K562 (cell line): ENCODE measurements around the gene PUSL1. TPM values are rescaled to one million over a fixed set of nuclear protein-coding genes. Genes with fewer than 3 reads are reported as not detected.

ENCODE experiments used
- ESRRB ChIP-seq: fragments of 250-450 bp; sonication (Bioruptor Pico); IDR thresholded peaks from 2 replicates; pipeline ENCODE4 v1.5.0; 2020; ENCODE audit warnings: mild to moderate bottlenecking, moderate library complexity, borderline replicate concordance
- ID3 ChIP-seq, 2 experiments: fragments of 250-450 bp in 1 of 2; fragments of 450-650 bp in 1 of 2; sonication (Bioruptor Pico) in 1 of 2; IDR thresholded peaks; 2 replicates each; pipeline versions ENCODE4 v1.6.1 to v1.8.0; 2016 to 2021; ENCODE audit warnings: mild to moderate bottlenecking in 2 of 2, moderate library complexity in 2 of 2, missing compliant biosample characterization in 1 of 2, missing genetic modification characterization in 1 of 2
- NFIX ChIP-seq: fragments of 250-450 bp; sonication (Bioruptor Pico); IDR thresholded peaks from 2 replicates; pipeline ENCODE4 v1.4.0; 2020; ENCODE audit warnings: low read depth, mild to moderate bottlenecking, moderate library complexity
- NR1H2 ChIP-seq: sonication (generic); formaldehyde crosslinking; IDR thresholded peaks from 2 replicates; pipeline ENCODE4 v1.4.0; 2020; ENCODE audit warnings: mild to moderate bottlenecking, missing genetic modification reagents
- NR2C2 ChIP-seq, 2 experiments: fragments of 200-800 bp in 1 of 2; sonication (Bioruptor generic) in 1 of 2; sonication (generic) in 1 of 2; formaldehyde crosslinking in 1 of 2; IDR thresholded peaks; 2 replicates each; pipeline versions ENCODE4 v1.6.1 to v1.8.0; 2016 to 2022; ENCODE audit warnings: mild to moderate bottlenecking in 1 of 2, missing compliant biosample characterization in 1 of 2, missing genetic modification characterization in 1 of 2, missing genetic modification reagents in 1 of 2
- PCBP2 ChIP-seq: fragments of 200-400 bp; formaldehyde crosslinking; IDR thresholded peaks from 2 replicates; pipeline ENCODE4 v1.6.1; 2018; ENCODE audit warnings: low read length, low read depth, mild to moderate bottlenecking, moderate library complexity; ENCODE audit not compliant: poor library complexity, severe bottlenecking
- PRMT5 ChIP-seq: sonication (generic); formaldehyde crosslinking; IDR thresholded peaks from 2 replicates; pipeline ENCODE4 v1.5.0; 2020; ENCODE audit warnings: missing genetic modification reagents
- SRF ChIP-seq, 2 experiments: fragments of 250-450, 450-650 bp in 1 of 2; sonication (Bioruptor Pico) in 1 of 2; sonication (generic) in 1 of 2; formaldehyde crosslinking; IDR thresholded peaks; 2 replicates each; pipeline versions ENCODE4 v1.5.0 to v1.5.1; 2020 to 2022; ENCODE audit warnings: mild to moderate bottlenecking in 1 of 2, missing genetic modification reagents in 1 of 2
- TEAD1 ChIP-seq, 2 experiments: fragments of 450-650 bp in 1 of 2; sonication (generic) in 1 of 2; formaldehyde crosslinking; IDR thresholded peaks; 2 replicates each; pipeline versions ENCODE4 v1.4.0 to v1.8.0; 2020 to 2022; ENCODE audit warnings: mild to moderate bottlenecking in 2 of 2, missing genetic modification reagents in 1 of 2
- ZBTB11 ChIP-seq, 3 experiments: fragments of 200-800 bp in 1 of 3; fragments of 250-450 bp in 1 of 3; fragments of 450-650 bp in 1 of 3; sonication (Bioruptor Pico) in 1 of 3; sonication (Bioruptor generic) in 1 of 3; formaldehyde crosslinking in 1 of 3; IDR thresholded peaks; 2 replicates each; pipeline versions ENCODE4 v1.6.1 to v1.8.0; 2016 to 2022; ENCODE audit warnings: mild to moderate bottlenecking in 2 of 3, missing genetic modification characterization in 2 of 3, missing compliant biosample characterization in 1 of 3, moderate library complexity in 1 of 3
- ZNF197 ChIP-seq: fragments of 200-800 bp; sonication (Bioruptor generic); IDR thresholded peaks from 2 replicates; pipeline ENCODE4 v1.6.1; 2016; ENCODE audit warnings: low read depth, missing genetic modification characterization, missing compliant biosample characterization
- ZNF253 ChIP-seq: fragments of 250-450 bp; sonication (Bioruptor Pico); conservative IDR thresholded peaks from 2 replicates; pipeline ENCODE4 v1.6.1; 2021; ENCODE audit warnings: mild to moderate bottlenecking
- ZNF584 ChIP-seq: fragments of 200-800 bp; sonication (Bioruptor generic); IDR thresholded peaks from 2 replicates; pipeline ENCODE4 v1.6.1; 2016; ENCODE audit warnings: low read depth, mild to moderate bottlenecking, missing genetic modification characterization, missing compliant biosample characterization
- polyA plus RNA-seq, 8 experiments: library from polyadenylated mRNA; depleted of rRNA in 4 of 8; stranded (reverse) in 5 of 8; unstranded in 3 of 8; fragments of >200 nt; fragmentation: Nextera tagmentation in 2 of 8; fragmentation: Illumina TruSeq in 1 of 8; extraction: Ambion mirVana in 2 of 8; extraction: Trizol in 1 of 8; gene quantifications; 2 replicates each; pipeline versions ENCODE4 v1.2.1 to v1.2.3, GENCODE V29; 2011 to 2014; ENCODE audit warnings: inconsistent platforms in 1 of 8, missing spikeins in 1 of 8
- total RNA-seq, 7 experiments: library from RNA; depleted of rRNA in 6 of 7; stranded (reverse); fragments of >200 nt in 6 of 7; fragmentation: Illumina TruSeq in 2 of 7; extraction: Trizol in 2 of 7; gene quantifications; 2 replicates each; pipeline versions ENCODE4 v1.2.1 to v1.2.3, GENCODE V29; 2011 to 2021; ENCODE audit warnings: low replicate concordance in 1 of 7
- TF ChIP-seq, protein P1 (sequence below): fragments of 250-450 bp; sonication (Bioruptor Pico); IDR thresholded peaks from 2 replicates; pipeline ENCODE4 v1.4.0; 2020; ENCODE audit warnings: mild to moderate bottlenecking, moderate library complexity

Gene PUSL1
- total and polyA plus RNA-seq, 9 of the 15 experiments (the other 6 are each of a cell fraction or from before 2014, with no cell fraction given) = 0.62 to 86.9 (median 13.6) TPM

- TF ChIP-seq PCBP2 = no peak
- no peak for TF ChIP-seq SRF (CRISPR knock-in tag; IDR thresholded peaks at IDR 0.05)
- TF ChIP-seq, protein P1, sequence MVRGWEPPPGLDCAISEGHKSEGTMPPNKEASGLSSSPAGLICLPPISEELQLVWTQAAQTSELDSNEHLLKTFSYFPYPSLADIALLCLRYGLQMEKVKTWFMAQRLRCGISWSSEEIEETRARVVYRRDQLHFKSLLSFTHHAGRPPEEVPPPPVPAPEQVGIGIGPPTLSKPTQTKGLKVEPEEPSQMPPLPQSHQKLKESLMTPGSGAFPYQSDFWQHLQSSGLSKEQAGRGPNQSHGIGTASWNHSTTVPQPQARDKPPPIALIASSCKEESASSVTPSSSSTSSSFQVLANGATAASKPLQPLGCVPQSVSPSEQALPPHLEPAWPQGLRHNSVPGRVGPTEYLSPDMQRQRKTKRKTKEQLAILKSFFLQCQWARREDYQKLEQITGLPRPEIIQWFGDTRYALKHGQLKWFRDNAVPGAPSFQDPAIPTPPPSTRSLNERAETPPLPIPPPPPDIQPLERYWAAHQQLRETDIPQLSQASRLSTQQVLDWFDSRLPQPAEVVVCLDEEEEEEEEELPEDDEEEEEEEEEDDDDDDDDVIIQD = no peak
- peak; percentile 80; the same call in 1 of the 2 replicates for TF ChIP-seq ZNF197 (CRISPR knock-in tag)
- no peak for TF ChIP-seq ZNF253 (CRISPR knock-in tag)
- no peak for TF ChIP-seq ESRRB (CRISPR knock-in tag)
- no peak for TF ChIP-seq PRMT5 (CRISPR knock-in tag)
- TF ChIP-seq TEAD1 (CRISPR knock-in tag; IDR thresholded peaks at IDR 0.05) = peak in 1 of 2 experiments; percentile 44; a peak in 1 of 4 replicates
- TF ChIP-seq NR2C2 (CRISPR knock-in tag; IDR thresholded peaks at IDR 0.05) = no peak
- TF ChIP-seq NR2C2 (tag; IDR thresholded peaks at IDR 0.05) = peak; percentile 40; the same call in 1 of the 2 replicates
- TF ChIP-seq ZNF584 (CRISPR knock-in tag) = no peak
- 0 out of 2 replicates have a peak, but pooled peaks have one; percentile 13 for TF ChIP-seq NR1H2 (CRISPR knock-in tag)
- TF ChIP-seq NFIX (CRISPR knock-in tag) = no peak
- no peak for TF ChIP-seq ID3 (CRISPR knock-in tag; IDR thresholded peaks at IDR 0.05)
- TF ChIP-seq ID3 (tag; IDR thresholded peaks at IDR 0.05) = 0 out of 2 replicates have a peak, but pooled peaks have one; percentile 58
- peak in 2 of 3 experiments; percentile 47 to 85; a peak in 3 of 6 replicates for TF ChIP-seq ZBTB11 (CRISPR knock-in tag; IDR thresholded peaks at IDR 0.05)
Measured at GRCh38 chr1:1349256-1350012, 41.0 kb downstream of the PUSL1 start, which contains the start of gene DVL1 (continued).
